ENCODE results near the gene OCA2. TPM values are rescaled to one million over a fixed set of nuclear protein-coding genes. Genes with fewer than 3 reads are reported as not detected.

The OCA2 gene
- total RNA-seq, 2 donors from 2014 or later, result 0.14 TPM; not detected in 1

DNA sequence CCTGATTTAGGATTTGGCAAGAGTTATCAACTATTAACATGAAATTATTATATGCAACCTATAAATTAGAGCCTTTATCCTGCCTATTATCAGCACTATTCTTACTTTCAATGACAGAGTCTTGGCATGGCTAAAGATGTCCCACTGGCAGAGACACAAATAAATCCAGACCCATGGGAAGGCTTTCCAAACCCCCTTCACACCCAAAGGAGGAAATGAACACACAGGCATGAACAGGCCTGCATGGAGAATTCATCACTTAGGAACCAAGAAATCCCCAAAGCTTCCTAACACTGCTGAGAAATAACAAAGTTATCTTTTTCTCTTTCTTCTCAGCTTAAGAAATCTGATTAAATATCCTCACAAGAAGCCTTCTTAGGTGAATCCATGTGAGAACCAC is 213.9 kb downstream of the OCA2 start:
- H3K27ac Mint-ChIP-seq, result no peak overlapping the region
- ATAC-seq (replicated peaks in 1 of 2), result no peak
- H3K4me3 Mint-ChIP-seq, result no peak overlapping the region

DNA sequence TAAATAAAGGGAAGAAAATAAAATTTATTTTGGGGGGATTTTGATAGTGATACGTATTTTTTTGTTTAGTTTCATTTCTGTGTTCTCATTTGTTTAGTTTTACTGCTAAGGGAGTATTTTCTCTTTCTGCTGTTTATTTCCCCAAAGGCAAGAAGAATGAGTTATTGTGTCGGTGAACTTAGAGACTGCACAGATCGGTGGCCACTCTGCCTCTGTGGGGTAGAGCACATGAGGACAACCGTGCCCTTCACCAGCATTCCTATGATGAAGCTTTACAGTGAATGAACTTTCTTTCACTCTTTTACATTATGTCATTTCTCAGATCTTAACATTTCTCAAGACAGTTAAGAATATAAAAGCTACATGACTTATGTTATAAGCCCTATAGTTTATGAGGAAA is 214.4 kb downstream of the OCA2 start:
- no peaks in the 10 kb centered on the region for H3K27me3 Mint-ChIP-seq (ENCODE audit: low read depth)
- H3K27ac Mint-ChIP-seq, result no peak overlapping the region

More for the DNA sequence above, 213.9 kb downstream of the OCA2 start:
- H3K9me3 Mint-ChIP-seq, result peaks cover 8 to 10% of the 10 kb centered on the region in 2 donors
- H3K27me3 Mint-ChIP-seq (ENCODE audit: low read depth), result no peaks in the 10 kb centered on the region
- peaks cover 0 to 4% of the 10 kb centered on the region in 2 donors for H3K36me3 Mint-ChIP-seq (ENCODE audit: insufficient read depth in 2 of 2)
- no peak for DNase-seq
- H3K4me1 Mint-ChIP-seq (ENCODE audit: low read depth), result no peaks in the 10 kb centered on the region

DNA sequence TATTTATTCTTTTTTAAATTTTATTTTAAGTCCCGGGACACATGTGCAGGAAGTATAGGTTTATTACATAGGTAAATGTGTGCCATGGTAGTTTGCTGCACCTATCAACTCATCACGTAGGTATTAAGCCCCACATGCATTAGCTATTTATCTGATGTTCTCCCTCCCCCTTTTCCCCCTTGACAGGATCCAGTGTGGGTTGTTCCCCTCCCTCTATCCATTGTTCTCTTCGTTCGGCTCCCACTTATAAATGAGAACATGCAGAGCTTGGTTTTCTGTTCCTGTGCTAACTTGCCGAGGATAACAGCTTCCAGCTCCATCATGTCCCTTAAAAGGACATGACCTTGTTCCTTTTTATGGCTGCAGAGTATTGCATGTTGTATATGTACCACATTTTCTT is 220.3 kb downstream of the OCA2 start:
- Mint-ChIP-seq H3K4me3 (no peak overlapping the region), H3K4me1 (ENCODE audit: low read depth) (no peaks in the 10 kb centered on the region), H3K27me3 (ENCODE audit: low read depth) (no peaks in the 10 kb centered on the region), H3K27ac (no peak overlapping the region), H3K9me3 (no peaks in the 10 kb centered on the region), H3K36me3 (ENCODE audit: insufficient read depth in 2 of 2) (no peaks in the 10 kb centered on the region)
- ATAC-seq (replicated peaks in 1 of 2) (no peak), DNase-seq (no peak)

More for the DNA sequence above, 214.4 kb downstream of the OCA2 start:
- no peak for ATAC-seq (replicated peaks in 1 of 2)
- peaks cover 7 to 9% of the 10 kb centered on the region in 2 donors for H3K9me3 Mint-ChIP-seq
- no peaks in the 10 kb centered on the region for H3K4me1 Mint-ChIP-seq (ENCODE audit: low read depth)
- no peak overlapping the region for H3K4me3 Mint-ChIP-seq
- DNase-seq, result no peak
- H3K36me3 Mint-ChIP-seq (ENCODE audit: insufficient read depth in 2 of 2), result peaks cover 0 to 4% of the 10 kb centered on the region in 2 donors

DNA sequence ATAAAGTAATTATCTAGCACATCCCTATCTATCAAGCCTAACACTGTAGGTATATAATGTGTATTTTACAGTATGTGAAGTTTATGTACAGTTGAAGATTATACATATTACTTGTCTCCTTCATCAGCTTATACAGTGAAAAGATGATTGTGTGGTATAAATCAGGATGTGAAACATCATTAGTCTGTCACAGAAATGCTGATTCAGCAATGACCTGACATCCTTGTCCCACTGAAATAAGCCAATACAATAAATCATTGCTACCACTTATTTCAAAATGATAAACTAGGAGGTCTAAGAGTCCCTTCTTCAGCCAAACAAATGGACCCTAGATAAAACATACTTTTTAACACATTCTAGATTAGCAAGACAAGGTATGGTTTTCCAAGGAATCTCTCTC is 225.3 kb downstream of the OCA2 start:
- Mint-ChIP-seq H3K4me1 (ENCODE audit: low read depth) (no peaks in the 10 kb centered on the region), H3K9me3 (peaks cover 0 to 1% of the 10 kb centered on the region in 2 donors), H3K36me3 (ENCODE audit: insufficient read depth in 2 of 2) (no peaks in the 10 kb centered on the region), H3K4me3 (no peak overlapping the region), H3K27me3 (ENCODE audit: low read depth) (no peaks in the 10 kb centered on the region), H3K27ac (no peak overlapping the region)
- DNase-seq, result no peak
- no peak for ATAC-seq (replicated peaks in 1 of 2)

DNA sequence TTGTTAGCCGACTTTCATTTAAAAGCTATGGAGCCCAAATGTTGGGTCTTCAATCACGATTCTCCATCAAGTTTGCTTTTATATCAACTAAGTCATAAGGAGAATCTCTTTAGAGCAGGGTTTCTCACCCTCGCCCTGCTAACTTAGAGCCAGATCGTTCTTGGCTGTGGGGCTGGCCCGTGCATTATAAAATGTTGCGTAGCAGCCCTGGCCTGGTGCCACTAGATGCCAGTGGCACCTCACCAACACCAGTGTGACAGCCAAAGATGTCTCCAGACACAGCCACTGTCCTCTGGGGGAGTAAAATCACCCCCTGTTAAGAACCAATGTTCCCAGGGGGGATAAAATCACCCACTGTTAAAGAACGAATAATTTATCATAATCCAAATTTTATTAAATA is 226.1 kb downstream of the OCA2 start:
- no peak overlapping the region for H3K27ac Mint-ChIP-seq
- no peak overlapping the region for H3K4me3 Mint-ChIP-seq
- peaks cover 0 to 1% of the 10 kb centered on the region in 2 donors for H3K9me3 Mint-ChIP-seq
- DNase-seq (no peak), ATAC-seq (replicated peaks in 1 of 2) (no peak)
- H3K36me3 Mint-ChIP-seq (ENCODE audit: insufficient read depth in 2 of 2), result no peaks in the 10 kb centered on the region
- no peaks in the 10 kb centered on the region for H3K4me1 Mint-ChIP-seq (ENCODE audit: low read depth)
- H3K27me3 Mint-ChIP-seq (ENCODE audit: low read depth), result no peaks in the 10 kb centered on the region

DNA sequence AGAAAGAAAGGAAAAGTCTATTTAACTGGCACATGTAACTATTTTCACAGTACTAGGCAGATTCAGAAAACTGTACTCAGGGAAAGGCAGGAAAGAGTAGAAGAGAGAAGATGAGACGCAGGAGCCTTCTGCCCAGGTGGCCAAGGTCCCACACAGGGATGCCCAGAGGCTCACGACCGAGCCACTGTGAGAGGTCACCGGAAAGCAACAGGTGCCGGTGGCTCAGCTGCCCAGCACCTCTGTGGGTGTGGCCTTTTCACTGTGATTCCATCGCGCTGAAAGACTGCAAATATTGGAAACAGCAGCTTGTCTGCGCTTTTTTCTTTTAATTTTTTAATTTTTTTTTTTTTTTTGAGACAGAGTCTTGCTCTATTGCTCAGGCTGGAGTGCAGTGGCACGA is 226.8 kb downstream of the OCA2 start:
- DNase-seq (no peak), ATAC-seq (replicated peaks in 1 of 2) (no peak)
- Mint-ChIP-seq H3K27ac (no peak overlapping the region), H3K9me3 (peaks cover 0 to 1% of the 10 kb centered on the region in 2 donors), H3K4me1 (ENCODE audit: low read depth) (no peaks in the 10 kb centered on the region), H3K4me3 (no peak overlapping the region), H3K36me3 (ENCODE audit: insufficient read depth in 2 of 2) (no peaks in the 10 kb centered on the region), H3K27me3 (ENCODE audit: low read depth) (no peaks in the 10 kb centered on the region)

DNA sequence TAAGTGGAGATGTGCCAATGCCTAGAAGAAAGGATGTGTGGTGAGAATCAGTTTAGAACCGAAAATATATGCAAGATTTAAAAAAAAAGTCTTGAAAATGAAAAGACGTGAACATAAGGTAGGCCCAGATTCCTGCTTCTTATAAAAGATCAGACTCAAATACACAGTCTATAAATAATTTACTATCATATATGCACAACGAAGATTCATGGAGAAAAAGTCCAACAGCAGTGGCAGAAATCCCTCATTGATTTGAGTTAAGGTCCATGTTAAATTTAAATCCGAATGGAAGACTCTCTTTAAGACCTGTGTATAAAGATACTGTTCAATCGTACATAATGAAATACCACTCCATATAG is 227.2 kb downstream of the OCA2 start:
- no peaks in the 10 kb centered on the region for H3K36me3 Mint-ChIP-seq (ENCODE audit: insufficient read depth in 2 of 2)
- H3K4me1 Mint-ChIP-seq (ENCODE audit: low read depth), result no peaks in the 10 kb centered on the region
- H3K27me3 Mint-ChIP-seq (ENCODE audit: low read depth), result no peaks in the 10 kb centered on the region
- peaks cover 0 to 1% of the 10 kb centered on the region in 2 donors for H3K9me3 Mint-ChIP-seq
- no peak overlapping the region for H3K27ac Mint-ChIP-seq
- H3K4me3 Mint-ChIP-seq, result no peak overlapping the region
- no peak for ATAC-seq (replicated peaks in 1 of 2)
- DNase-seq, result no peak

DNA sequence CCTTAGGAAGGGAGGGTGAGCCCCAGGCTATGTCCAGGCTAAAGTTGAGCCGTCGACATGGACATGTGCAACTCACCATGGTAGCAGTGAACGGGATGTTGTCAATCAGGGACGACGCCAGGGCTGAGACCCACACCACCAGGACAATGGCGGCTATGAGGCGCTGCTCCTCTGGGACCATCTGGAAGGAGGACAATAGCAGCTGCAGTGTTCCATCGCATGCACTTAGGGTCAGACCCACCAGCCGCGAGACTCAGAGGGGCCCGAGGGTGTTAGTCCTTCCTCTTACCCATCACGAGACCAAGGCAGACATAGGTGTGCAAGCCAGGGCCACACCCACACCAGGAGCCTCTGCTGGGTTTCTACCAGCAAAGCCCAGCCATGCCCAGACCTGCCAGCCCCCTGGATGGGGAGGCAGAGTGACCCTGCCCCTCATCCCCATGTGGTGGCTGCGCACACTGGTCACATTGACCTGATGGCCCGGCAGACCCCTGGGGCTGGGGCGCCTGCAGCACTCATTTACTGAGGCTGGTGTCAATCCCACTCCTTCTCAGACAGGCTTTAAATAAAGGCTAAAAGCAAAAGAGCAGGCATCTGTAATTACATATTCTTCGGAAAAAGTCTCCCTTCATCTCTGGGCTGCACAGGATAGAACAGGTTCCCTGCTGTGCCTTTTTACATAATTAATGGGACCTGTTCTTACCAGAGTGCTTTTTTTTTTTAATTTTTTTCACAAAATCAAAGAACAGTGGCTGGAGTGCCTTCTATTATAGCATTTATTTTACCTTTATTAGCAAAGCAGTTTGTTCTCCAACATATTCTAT is 227.8 kb downstream of the OCA2 start:
- H3K9me3 Mint-ChIP-seq, result peaks cover 0 to 1% of the 10 kb centered on the region in 2 donors
- H3K27me3 Mint-ChIP-seq (ENCODE audit: low read depth), result no peaks in the 10 kb centered on the region
- H3K27ac Mint-ChIP-seq, result no peak overlapping the region
- DNase-seq, result no peak
- no peaks in the 10 kb centered on the region for H3K36me3 Mint-ChIP-seq (ENCODE audit: insufficient read depth in 2 of 2)
- H3K4me1 Mint-ChIP-seq (ENCODE audit: low read depth), result no peaks in the 10 kb centered on the region
- H3K4me3 Mint-ChIP-seq, result no peak overlapping the region
- no peak for ATAC-seq (replicated peaks in 1 of 2)

DNA sequence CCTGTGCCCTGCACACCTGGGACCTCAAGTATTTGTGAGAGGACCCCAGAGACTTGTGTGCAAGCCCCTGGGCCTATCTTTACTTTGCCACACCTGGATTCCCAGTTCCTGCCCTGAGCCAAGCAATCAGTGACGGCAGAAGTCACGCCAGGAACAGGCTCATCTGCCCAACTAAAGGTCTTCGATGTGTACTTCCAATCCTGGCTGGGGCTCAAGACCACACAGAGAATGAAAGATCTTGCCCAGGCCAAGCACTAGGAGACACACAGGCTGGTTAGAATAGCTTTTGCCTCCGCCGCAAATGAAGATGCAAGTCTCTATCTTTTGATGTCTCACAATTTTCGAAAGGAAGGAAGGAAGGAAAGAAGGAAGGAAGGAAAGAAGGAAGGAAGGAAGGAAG is 228.8 kb downstream of the OCA2 start:
- no peaks in the 10 kb centered on the region for H3K4me1 Mint-ChIP-seq (ENCODE audit: low read depth)
- DNase-seq (no peak), ATAC-seq (replicated peaks in 1 of 2) (no peak)
- no peak overlapping the region for H3K4me3 Mint-ChIP-seq
- no peak overlapping the region for H3K27ac Mint-ChIP-seq
- no peaks in the 10 kb centered on the region for H3K36me3 Mint-ChIP-seq (ENCODE audit: insufficient read depth in 2 of 2)
- H3K27me3 Mint-ChIP-seq (ENCODE audit: low read depth), result no peaks in the 10 kb centered on the region
- H3K9me3 Mint-ChIP-seq, result peaks cover 0 to 1% of the 10 kb centered on the region in 2 donors

DNA sequence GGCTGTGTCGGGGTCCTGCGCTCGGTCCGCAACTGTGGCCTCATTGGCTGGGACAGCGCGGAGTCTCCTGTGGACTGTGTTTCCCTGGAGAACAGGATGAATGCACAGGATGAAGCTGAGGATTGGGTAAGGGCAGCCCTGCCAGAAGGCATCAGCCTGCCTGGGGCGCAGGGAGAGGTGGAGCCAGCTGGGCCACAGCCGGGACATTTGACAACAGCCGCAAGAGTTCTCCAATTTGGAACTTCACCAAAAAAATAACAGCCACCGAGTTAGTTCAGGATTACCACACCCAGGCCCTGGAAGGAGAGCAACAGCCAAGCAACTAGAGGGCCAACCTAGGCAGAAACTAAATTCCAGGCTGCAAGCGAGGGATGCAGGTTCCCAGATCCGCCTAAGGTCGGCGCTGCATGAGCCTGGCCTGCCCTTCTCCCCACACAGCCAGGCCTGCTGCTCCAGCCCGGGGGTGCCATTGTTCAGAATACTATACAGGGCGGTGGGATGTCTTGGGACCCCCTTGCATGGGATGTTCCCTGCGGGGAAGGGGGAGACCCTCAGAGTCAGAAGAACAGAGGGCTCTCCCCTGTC is 229.3 kb downstream of the OCA2 start:
- peaks cover 0 to 1% of the 10 kb centered on the region in 2 donors for H3K9me3 Mint-ChIP-seq
- no peaks in the 10 kb centered on the region for H3K27me3 Mint-ChIP-seq (ENCODE audit: low read depth)
- DNase-seq (no peak), ATAC-seq (replicated peaks in 1 of 2) (no peak)
- H3K4me1 Mint-ChIP-seq (ENCODE audit: low read depth), result no peaks in the 10 kb centered on the region
- H3K36me3 Mint-ChIP-seq (ENCODE audit: insufficient read depth in 2 of 2), result no peaks in the 10 kb centered on the region
- no peak overlapping the region for H3K27ac Mint-ChIP-seq
- H3K4me3 Mint-ChIP-seq, result no peak overlapping the region

DNA sequence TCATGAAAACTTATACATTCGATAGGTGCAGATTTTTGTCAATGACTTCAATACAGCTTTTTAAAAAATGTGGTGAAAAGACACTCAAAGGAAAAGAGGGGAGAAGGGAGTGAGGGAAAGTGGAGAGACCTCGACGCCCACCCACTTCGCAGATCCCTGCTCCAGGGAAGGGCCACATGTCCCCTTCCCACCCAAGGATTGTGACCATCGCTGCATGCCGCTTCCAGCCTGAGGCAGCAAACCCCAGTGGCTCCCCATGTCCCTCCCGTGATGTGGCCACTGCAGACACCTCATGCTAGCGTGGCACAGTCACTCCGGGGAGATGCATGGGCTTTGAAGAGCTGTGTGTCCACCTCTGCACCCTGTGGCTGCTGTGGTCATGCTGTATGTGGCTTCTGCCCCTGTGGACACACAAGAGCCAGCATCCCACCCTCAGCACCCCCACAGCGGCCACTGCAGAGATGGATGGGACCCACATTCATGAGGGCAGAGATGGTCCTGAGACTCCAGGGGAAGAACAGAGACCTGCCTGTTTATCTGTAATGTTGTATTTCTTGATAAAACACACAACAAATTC is 230.2 kb downstream of the OCA2 start:
- DNase-seq (no peak), ATAC-seq (replicated peaks in 1 of 2) (no peak)
- Mint-ChIP-seq H3K4me1 (ENCODE audit: low read depth) (no peaks in the 10 kb centered on the region), H3K27ac (no peak overlapping the region), H3K9me3 (peaks cover 0 to 1% of the 10 kb centered on the region in 2 donors), H3K36me3 (ENCODE audit: insufficient read depth in 2 of 2) (no peaks in the 10 kb centered on the region), H3K4me3 (no peak overlapping the region), H3K27me3 (ENCODE audit: low read depth) (no peaks in the 10 kb centered on the region)

DNA sequence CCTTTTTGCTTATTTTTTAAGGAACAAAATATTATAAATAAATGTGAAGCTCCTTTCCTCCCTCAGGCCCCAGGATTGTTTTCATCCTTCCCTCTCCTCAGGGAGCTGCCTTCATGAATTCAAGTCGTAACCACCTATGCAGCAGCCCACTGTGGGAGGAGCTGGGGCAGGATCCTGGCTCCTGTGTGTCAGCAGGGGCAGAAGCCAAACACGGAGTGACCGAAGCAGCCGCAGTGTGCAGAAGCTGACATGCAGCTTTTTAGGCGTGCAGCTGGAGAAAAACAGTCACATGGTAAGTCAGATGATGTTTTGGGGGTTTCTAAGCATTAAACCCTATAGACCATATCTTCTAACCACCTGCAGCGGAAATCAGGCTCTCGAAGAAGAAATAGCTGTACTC is 231.3 kb downstream of the OCA2 start:
- H3K27me3 Mint-ChIP-seq (ENCODE audit: low read depth), result no peaks in the 10 kb centered on the region
- ATAC-seq (replicated peaks in 1 of 2) (no peak), DNase-seq (no peak)
- H3K36me3 Mint-ChIP-seq (ENCODE audit: insufficient read depth in 2 of 2), result no peaks in the 10 kb centered on the region
- no peak overlapping the region for H3K27ac Mint-ChIP-seq
- H3K9me3 Mint-ChIP-seq, result peaks cover 0 to 1% of the 10 kb centered on the region in 2 donors
- H3K4me3 Mint-ChIP-seq, result no peak overlapping the region
- no peaks in the 10 kb centered on the region for H3K4me1 Mint-ChIP-seq (ENCODE audit: low read depth)

DNA sequence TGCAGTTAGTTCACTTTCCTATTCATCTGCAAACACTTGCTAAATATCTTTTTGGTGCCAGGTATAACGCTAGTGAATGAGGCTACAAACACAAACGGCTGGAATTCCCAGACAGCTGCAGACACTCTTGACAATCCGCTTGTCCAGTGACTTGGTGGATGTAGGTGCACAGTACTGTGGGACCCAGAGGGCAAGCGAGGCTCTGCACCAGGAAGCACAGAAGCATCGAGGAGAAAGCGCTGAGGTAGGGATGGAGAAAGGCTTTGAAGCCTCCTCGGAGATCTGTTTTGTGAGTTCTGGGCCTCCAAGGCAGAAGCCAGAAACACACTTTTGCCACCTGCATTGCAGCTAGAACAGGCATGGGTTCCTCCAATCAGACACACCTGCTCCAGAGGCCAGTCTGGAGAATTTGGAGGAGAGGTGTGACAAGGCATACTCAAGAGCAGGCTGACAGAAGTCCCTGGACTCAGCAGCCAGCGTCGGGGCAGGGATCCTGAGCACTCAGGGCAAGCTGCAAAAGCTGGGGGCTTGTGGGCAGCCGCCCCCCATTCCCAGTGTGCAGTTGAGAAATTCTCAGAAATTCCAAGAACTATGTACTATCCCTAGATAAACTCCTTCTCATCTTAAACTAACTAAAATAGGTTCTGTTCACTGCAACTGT is 232.5 kb downstream of the OCA2 start:
- no peak for DNase-seq
- Mint-ChIP-seq H3K9me3 (no peaks in the 10 kb centered on the region), H3K4me3 (no peak overlapping the region), H3K4me1 (ENCODE audit: low read depth) (no peaks in the 10 kb centered on the region), H3K27me3 (ENCODE audit: low read depth) (no peaks in the 10 kb centered on the region), H3K36me3 (ENCODE audit: insufficient read depth in 2 of 2) (no peaks in the 10 kb centered on the region), H3K27ac (no peak overlapping the region)
- ATAC-seq (replicated peaks in 1 of 2), result no peak
